IMR-90 (cell line): ENCODE measurements around the gene OSBPL2. TPM values are rescaled to one million over a fixed set of nuclear protein-coding genes. Genes with fewer than 3 reads are reported as not detected.

Source experiments
- ATAC-seq: fragments of 200-7000 bp; cut with Tn5 transposase; 2 replicates; pipeline ENCODE4 v1.9.1; 2020; ENCODE audit warnings: low read depth, mild to moderate bottlenecking, moderate library complexity
- BruUV-seq: library from RNA; stranded (reverse); fragments of 400-500 nt; replicated peaks from 2 replicates; lab custom pipeline; 2021; lab: Mats Ljungman, UMichigan
- CTCF ChIA-PET: fragments of 300-600 bp; formaldehyde crosslinking; extraction: SDS; loops from one replicate; lab custom pipeline; 2021; ENCODE audit warnings: antibody characterized with exemption; lab: Yijun Ruan, JAX
- POLR2A ChIA-PET: fragments of 300-600 bp; sonication (Branson Sonifier 250); formaldehyde crosslinking; loops from one replicate; lab custom pipeline; 2022; ENCODE audit warnings: antibody characterized with exemption; ENCODE audit not compliant: unreplicated experiment; lab: Charles Lee
- DNase-seq: peaks from one replicate; pipeline ENCODE4 v3.0.0; 2013
- H2AFZ ChIP-seq: replicated peaks from 2 replicates; pipeline ENCODE3; 2013; ENCODE audit warnings: low read length, mild to moderate bottlenecking; ENCODE audit not compliant: poor library complexity
- H2AK5ac ChIP-seq: 2 replicates; pipeline ENCODE4 v1.6.1; 2013; ENCODE audit warnings: low read depth, low read length, inconsistent platforms
- H2AK9ac ChIP-seq: replicated peaks from 2 replicates; pipeline ENCODE3; 2013; ENCODE audit warnings: mild to moderate bottlenecking, low read depth, low read length, moderate library complexity; ENCODE audit not compliant: poor library complexity
- H2BK120ac ChIP-seq: 2 replicates; pipeline ENCODE4 v1.6.1; 2013; ENCODE audit warnings: low read depth, low read length, inconsistent platforms
- H2BK15ac ChIP-seq: 3 replicates; pipeline ENCODE4 v1.6.1; 2013; ENCODE audit warnings: low read depth, low read length, inconsistent platforms
- H2BK20ac ChIP-seq: 2 replicates; pipeline ENCODE4 v1.6.1; 2013; ENCODE audit warnings: low read depth, mild to moderate bottlenecking, inconsistent platforms, low read length, moderate library complexity
- H2BK5ac ChIP-seq: 2 replicates; pipeline ENCODE4 v1.6.1; 2013; ENCODE audit warnings: mild to moderate bottlenecking, low read depth, low read length, inconsistent platforms; ENCODE audit not compliant: poor library complexity, severe bottlenecking
- H3K14ac ChIP-seq: replicated peaks from 2 replicates; pipeline ENCODE4 v1.6.1; 2013; ENCODE audit warnings: low read depth, low read length, inconsistent platforms
- H3K18ac ChIP-seq: 2 replicates; pipeline ENCODE4 v1.6.1; 2013; ENCODE audit warnings: low read depth, low read length, control low read depth
- H3K23ac ChIP-seq: 2 replicates; pipeline ENCODE4 v1.6.1; 2013; ENCODE audit warnings: low read depth, low read length, inconsistent platforms
- H3K27ac ChIP-seq: 2 replicates; pipeline ENCODE4 v1.5.1; 2013; ENCODE audit warnings: mild to moderate bottlenecking, control low read depth, low read length; ENCODE audit not compliant: insufficient read depth
- H3K27me3 ChIP-seq: 2 replicates; pipeline ENCODE4 v1.6.1; 2013; ENCODE audit warnings: low read length; ENCODE audit not compliant: control insufficient read depth, insufficient read depth
- H3K36me3 ChIP-seq: 2 replicates; pipeline ENCODE4 v1.6.1; 2013; ENCODE audit warnings: low read length, mixed read lengths; ENCODE audit not compliant: control insufficient read depth, insufficient read depth
- H3K4ac ChIP-seq: 2 replicates; pipeline ENCODE4 v1.6.1; 2013; ENCODE audit warnings: low read depth, low read length, inconsistent platforms
- H3K4me1 ChIP-seq: 2 replicates; pipeline ENCODE4 v1.6.1; 2013; ENCODE audit warnings: low read length, mixed read lengths; ENCODE audit not compliant: control insufficient read depth, insufficient read depth
- H3K4me2 ChIP-seq: 2 replicates; pipeline ENCODE4 v1.6.1; 2013; ENCODE audit warnings: low read depth, mild to moderate bottlenecking, control low read depth, low read length, moderate library complexity
- H3K4me3 ChIP-seq: 2 replicates; pipeline ENCODE4 v1.5.1; 2013; ENCODE audit warnings: low read depth, mild to moderate bottlenecking, control low read depth, low read length, moderate library complexity; ENCODE audit not compliant: insufficient read depth
- H3K56ac ChIP-seq: 2 replicates; pipeline ENCODE4 v1.6.1; 2013; ENCODE audit warnings: low read length, inconsistent platforms; ENCODE audit not compliant: insufficient read depth; ENCODE audit errors: extremely low read depth
- H3K79me1 ChIP-seq, 2 experiments: 2 replicates each; pipeline ENCODE4 v1.6.1; 2013; ENCODE audit warnings: low read length in 2 of 2, inconsistent platforms in 1 of 2, low read depth in 1 of 2
- H3K9ac ChIP-seq: 2 replicates; pipeline ENCODE4 v1.6.1; 2013; ENCODE audit warnings: low read depth, low read length, control low read depth
- H3K9me1 ChIP-seq: 2 replicates; pipeline ENCODE4 v1.6.1; 2013; ENCODE audit warnings: low read length, inconsistent platforms; ENCODE audit not compliant: insufficient read depth
- H3K9me3 ChIP-seq: 2 replicates; pipeline ENCODE4 v1.6.1; 2013; ENCODE audit warnings: low read length; ENCODE audit not compliant: control insufficient read depth, insufficient read depth
- H4K20me1 ChIP-seq: 2 replicates; pipeline ENCODE4 v1.6.1; 2013; ENCODE audit warnings: low read length, inconsistent platforms; ENCODE audit not compliant: insufficient read depth
- H4K5ac ChIP-seq: 2 replicates; pipeline ENCODE4 v1.6.1; 2013; ENCODE audit warnings: mild to moderate bottlenecking, low read depth, low read length, control low read depth
- H4K8ac ChIP-seq, 2 experiments: 2 replicates each; pipeline ENCODE4 v1.6.1; 2013; ENCODE audit warnings: low read depth in 2 of 2, low read length in 2 of 2, control low read depth in 1 of 2, inconsistent platforms in 1 of 2
- H4K91ac ChIP-seq: 2 replicates; pipeline ENCODE4 v1.6.1; 2013; ENCODE audit warnings: low read depth, low read length, inconsistent platforms; ENCODE audit not compliant: insufficient read depth
- CEBPB ChIP-seq: IDR thresholded peaks from 2 replicates; pipeline ENCODE4 v1.6.1; 2012; ENCODE audit warnings: low read depth, low read length, improper control_type of control experiment
- MAFK ChIP-seq: IDR thresholded peaks from 2 replicates; pipeline ENCODE4 v1.6.1; 2012; ENCODE audit warnings: low read depth, low read length, improper control_type of control experiment
- MXI1 ChIP-seq: IDR thresholded peaks from 2 replicates; pipeline ENCODE4 v1.6.1; 2012; ENCODE audit warnings: low read depth, mild to moderate bottlenecking, low read length, moderate library complexity, borderline replicate concordance
- WGBS, 2 experiments: methylation state at CpG; one replicate each; pipeline versions ENCODE4 v1.1.5 to v1.1.7; 2013; ENCODE audit warnings: missing lambda C conversion rate in 2 of 2; ENCODE audit not compliant: insufficient read length in 1 of 2; ENCODE audit errors: extremely low coverage in 2 of 2; 5-methylcytosine and 5-hydroxymethylcytosine counted together
- dilution Hi-C: fragments of 300-500 bp; cut with HindIII; formaldehyde crosslinking; loops from one replicate; pipeline ENCODE4 v1.14.3; 2018; ENCODE audit warnings: low sequenced_read_pairs; ENCODE audit not compliant: unreplicated experiment
- in situ Hi-C: fragments of 300-500 bp; cut with MboI; formaldehyde crosslinking; loops from 3 replicates; pipeline ENCODE4 v1.14.3; 2019; ENCODE audit warnings: low sequenced_read_pairs, inconsistent platforms, mixed read lengths
- intact Hi-C: fragments of 100-400 bp; cut with micrococcal nuclease; formaldehyde crosslinking; loops from 2 replicates; pipeline ENCODE4 v1.10.0; 2022
- polyA plus RNA-seq, 3 experiments: library from polyadenylated mRNA; depleted of rRNA; stranded (reverse); fragments of >200 nt; gene quantifications; 2 replicates each; pipeline ENCODE4 v1.2.3, GENCODE V29; 2012; ENCODE audit warnings: low replicate concordance in 1 of 3
- total RNA-seq: library from RNA; depleted of rRNA; stranded (reverse); fragments of >200 nt; gene quantifications from 2 replicates; pipeline ENCODE4 v1.2.3, GENCODE V29; 2012

The OSBPL2 gene
- total and polyA plus RNA-seq, 2 of the 4 experiments (the other 2 are of a cell fraction), result 19.3 to 27.6 TPM

DNA sequence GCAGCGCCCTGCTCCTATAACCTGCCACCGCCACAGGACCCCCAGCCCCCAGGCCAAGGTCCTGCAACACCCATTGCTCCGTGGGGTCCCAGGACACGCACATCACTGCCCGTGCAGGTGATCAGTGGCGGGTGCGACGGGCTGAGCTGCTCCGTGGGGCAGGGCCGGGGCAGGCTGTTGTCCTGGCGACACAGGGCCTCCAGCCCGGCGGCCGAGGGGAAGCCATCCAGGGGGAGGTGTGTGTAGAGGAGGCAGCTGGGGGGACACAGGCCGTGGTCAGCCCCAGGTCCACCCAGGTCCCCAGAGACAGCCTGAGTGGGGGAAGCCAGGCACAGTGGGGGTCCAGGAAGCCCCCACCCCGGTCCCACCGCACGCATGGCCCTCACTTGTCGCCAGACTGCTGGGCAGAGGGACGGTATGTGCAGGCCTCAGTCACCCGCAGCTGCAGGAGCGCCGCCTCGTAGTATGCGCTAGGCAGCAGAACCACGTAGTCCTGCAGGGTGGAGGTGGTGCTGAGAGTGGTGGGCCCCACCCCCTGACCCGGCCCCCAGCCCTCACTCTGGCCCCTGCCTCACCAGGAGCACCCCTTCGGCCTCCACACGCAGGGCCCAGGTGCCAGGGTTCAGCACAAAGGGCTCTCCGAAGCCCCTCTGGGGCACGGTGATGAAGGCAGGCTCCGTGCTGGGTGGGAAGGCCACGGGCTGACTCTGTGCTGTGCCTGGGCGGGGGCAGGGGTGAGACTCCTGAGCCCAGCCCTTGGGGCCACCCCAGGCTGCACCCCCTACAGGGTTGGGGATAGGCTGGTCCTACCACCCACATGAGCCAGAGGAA is 94.9 kb downstream of the OSBPL2 start:
- intact Hi-C loops, result no loop called here
- Histone ChIP-seq H2AFZ (no peak overlapping the region), H3K18ac (no peak overlapping the region), H3K36me3 (peaks cover 38% of the 10 kb centered on the region), H3K4me1 (no peaks in the 10 kb centered on the region), H4K5ac (no peak overlapping the region), H2AK9ac (no peak overlapping the region), H3K79me1 (no peaks in the 10 kb centered on the region), H4K91ac (no peak overlapping the region), H3K9ac (no peak overlapping the region), H4K8ac (no peak overlapping the region), H3K9me3 (no peaks in the 10 kb centered on the region), H3K9me1 (no peaks in the 10 kb centered on the region), H2BK5ac (no peak overlapping the region), H3K27me3 (no peaks in the 10 kb centered on the region), H3K14ac (no peak overlapping the region), H3K4me3 (no peak overlapping the region), H2BK120ac (no peak overlapping the region), H3K4me2 (no peak overlapping the region), H2BK15ac (no peak overlapping the region), H3K23ac (no peak overlapping the region), H2BK20ac (no peak overlapping the region), H4K20me1 (no peaks in the 10 kb centered on the region; the same call in 1 of the 2 replicates), H3K56ac (no peak overlapping the region), H3K4ac (no peak overlapping the region), H2AK5ac (no peak overlapping the region), H3K27ac (no peak overlapping the region)
- DNase-seq, result no peak
- dilution Hi-C loops, result no loop called here
- in situ Hi-C loops, result no loop called here
- no peak for ATAC-seq
- ChIA-PET CTCF (no interaction called here), POLR2A (no interaction called here)
- TF ChIP-seq MAFK, result no peak
- no peak for TF ChIP-seq CEBPB
- TF ChIP-seq MXI1, result no peak
- WGBS, 2 experiments, result 90% methylated on average over 6 of the region's 34 CpGs; no CpG with 5 or more reads in 1 of the 2 experiments
- BruUV-seq, result TSS peak; percentile 74
